Stromal cell of bone marrow (primary cell): ENCODE measurements around the gene ARHGAP8.
A peak's percentile ranks its signal among the peaks of the same experiment; 100 is the strongest.
"Not testable (repeated sequence)": the region's sequence is repeated elsewhere in the genome, so short reads cannot be mapped to it uniquely, and the experiment has no call there.

ENCODE experiments used
- DNase-seq: peaks from one replicate; pipeline ENCODE4 v3.0.0-alpha.2; 2012; ENCODE audit warnings: low read depth

The ARHGAP8 gene

GRCh38 chr22:44739666-44740065 is 12.7 kb upstream of the ARHGAP8 start:
- DNase-seq: not testable (repeated sequence)

- DNase-seq: no peak
Measured at GRCh38 chr22:44740307-44740706, 12.1 kb upstream of the ARHGAP8 start.

- DNase-seq: no peak
Measured at GRCh38 chr22:44741929-44742328, 10.4 kb upstream of the ARHGAP8 start.

GRCh38 chr22:44743247-44743646 is 9.1 kb upstream of the ARHGAP8 start:
- no peak for DNase-seq

GRCh38 chr22:44743804-44744211 is 8.6 kb upstream of the ARHGAP8 start:
- no peak for DNase-seq

GRCh38 chr22:44745853-44746789 is 6.3 kb upstream of the ARHGAP8 start:
- no peak for DNase-seq

- not testable (repeated sequence) for DNase-seq
Measured at GRCh38 chr22:44747784-44748127, 4.6 kb upstream of the ARHGAP8 start.

- DNase-seq: no peak
Measured at GRCh38 chr22:44748524-44748923, 3.9 kb upstream of the ARHGAP8 start.

GRCh38 chr22:44750481-44750880 is 1.9 kb upstream of the ARHGAP8 start:
- no peak for DNase-seq

- DNase-seq: peak; percentile 75
Measured at GRCh38 chr22:44753189-44754042, 1.0 kb downstream of the ARHGAP8 start.

GRCh38 chr22:44754998-44755397 is 2.6 kb downstream of the ARHGAP8 start:
- DNase-seq: no peak

GRCh38 chr22:44755417-44755816 is 3.0 kb downstream of the ARHGAP8 start:
- no peak for DNase-seq

- DNase-seq: no peak
Measured at GRCh38 chr22:44755956-44756361, 3.6 kb downstream of the ARHGAP8 start.

GRCh38 chr22:44758344-44758973 is 6.1 kb downstream of the ARHGAP8 start:
- peak; percentile 18 for DNase-seq

GRCh38 chr22:44759001-44759400 is 6.6 kb downstream of the ARHGAP8 start:
- DNase-seq: no peak

- no peak for DNase-seq
Measured at GRCh38 chr22:44759430-44760310, 7.3 kb downstream of the ARHGAP8 start.

GRCh38 chr22:44760476-44760875 is 8.1 kb downstream of the ARHGAP8 start:
- no peak for DNase-seq

GRCh38 chr22:44761025-44761424 is 8.7 kb downstream of the ARHGAP8 start:
- DNase-seq: no peak

- no peak for DNase-seq
Measured at GRCh38 chr22:44764373-44764772, 12.0 kb downstream of the ARHGAP8 start.

GRCh38 chr22:44764974-44765373 is 12.6 kb downstream of the ARHGAP8 start:
- no peak for DNase-seq

GRCh38 chr22:44765571-44766285 is 13.4 kb downstream of the ARHGAP8 start:
- DNase-seq: no peak
